HepG2 (cell line): ENCODE results near the gene RCOR1. TPM values are rescaled to one million over a fixed set of nuclear protein-coding genes. Genes with fewer than 3 reads are reported as not detected.

Experiments
- CAMTA2 ChIP-seq: sonication (generic); formaldehyde crosslinking; IDR thresholded peaks from 2 replicates; pipeline ENCODE4 v1.4.0; 2020; ENCODE audit warnings: mild to moderate bottlenecking, missing genetic modification reagents, borderline replicate concordance
- HNF4G ChIP-seq, 2 experiments: sonication (generic) in 1 of 2; formaldehyde crosslinking in 1 of 2; IDR thresholded peaks; 2 replicates each; pipeline versions ENCODE4 v1.4.0 to v1.6.1; 2011 to 2020; ENCODE audit warnings: borderline replicate concordance in 2 of 2, low read depth in 2 of 2, mild to moderate bottlenecking in 2 of 2, low read length in 1 of 2, missing genetic modification reagents in 1 of 2, moderate library complexity in 1 of 2
- NCOA5 ChIP-seq: sonication (generic); formaldehyde crosslinking; IDR thresholded peaks from 2 replicates; pipeline ENCODE4 v1.4.0; 2020; ENCODE audit warnings: missing genetic modification reagents
- ZFP82 ChIP-seq: sonication (generic); formaldehyde crosslinking; IDR thresholded peaks from 2 replicates; pipeline ENCODE4 v1.5.1; 2020; ENCODE audit warnings: mild to moderate bottlenecking, missing genetic modification reagents, borderline replicate concordance
- ZNF670 ChIP-seq: sonication (generic); formaldehyde crosslinking; IDR thresholded peaks from 2 replicates; pipeline ENCODE4 v1.8.0; 2022; ENCODE audit warnings: mild to moderate bottlenecking, missing genetic modification reagents, borderline replicate concordance
- ZNF761 ChIP-seq: sonication (generic); formaldehyde crosslinking; conservative IDR thresholded peaks from 2 replicates; pipeline ENCODE4 v1.4.0; 2020; ENCODE audit warnings: mild to moderate bottlenecking, missing genetic modification reagents
- polyA plus RNA-seq, 8 experiments: library from polyadenylated mRNA; depleted of rRNA in 3 of 8; stranded (reverse) in 7 of 8; unstranded in 1 of 8; fragments of >200 nt; fragmentation: Illumina TruSeq in 4 of 8; extraction: Trizol in 4 of 8; gene quantifications; 2 replicates each; pipeline versions ENCODE4 v1.2.1 to v1.2.3, GENCODE V29; 2011 to 2016; ENCODE audit warnings: low read depth in 4 of 8, missing spikeins in 1 of 8, mixed read lengths in 1 of 8; ENCODE audit not compliant: insufficient read depth in 1 of 8
- total RNA-seq, 5 experiments: library from RNA; depleted of rRNA; stranded (reverse); fragments of >200 nt; fragmentation: Illumina TruSeq; extraction: Trizol; gene quantifications; 2 replicates each; pipeline ENCODE4 v1.2.3, GENCODE V29; 2016; ENCODE audit warnings: low read depth in 1 of 5
- TF ChIP-seq, protein P1 (sequence below): sonication (generic); formaldehyde crosslinking; IDR thresholded peaks from 2 replicates; pipeline ENCODE4 v1.4.0; 2020; ENCODE audit warnings: mild to moderate bottlenecking, missing genetic modification reagents
- TF ChIP-seq, protein P2 (sequence below): fragments of 450-650 bp; IDR thresholded peaks from 2 replicates; pipeline ENCODE4 v1.6.1; 2017; ENCODE audit warnings: mild to moderate bottlenecking
- TF ChIP-seq, protein P3 (sequence below): IDR thresholded peaks from 2 replicates; pipeline ENCODE4 v1.4.0; 2020; ENCODE audit warnings: mild to moderate bottlenecking, missing genetic modification reagents

Gene RCOR1
- total and polyA plus RNA-seq, 2 of the 13 experiments (the other 11 are each of a cell fraction or from before 2014, with no cell fraction given), result 10.2 to 11.1 TPM

DNA sequence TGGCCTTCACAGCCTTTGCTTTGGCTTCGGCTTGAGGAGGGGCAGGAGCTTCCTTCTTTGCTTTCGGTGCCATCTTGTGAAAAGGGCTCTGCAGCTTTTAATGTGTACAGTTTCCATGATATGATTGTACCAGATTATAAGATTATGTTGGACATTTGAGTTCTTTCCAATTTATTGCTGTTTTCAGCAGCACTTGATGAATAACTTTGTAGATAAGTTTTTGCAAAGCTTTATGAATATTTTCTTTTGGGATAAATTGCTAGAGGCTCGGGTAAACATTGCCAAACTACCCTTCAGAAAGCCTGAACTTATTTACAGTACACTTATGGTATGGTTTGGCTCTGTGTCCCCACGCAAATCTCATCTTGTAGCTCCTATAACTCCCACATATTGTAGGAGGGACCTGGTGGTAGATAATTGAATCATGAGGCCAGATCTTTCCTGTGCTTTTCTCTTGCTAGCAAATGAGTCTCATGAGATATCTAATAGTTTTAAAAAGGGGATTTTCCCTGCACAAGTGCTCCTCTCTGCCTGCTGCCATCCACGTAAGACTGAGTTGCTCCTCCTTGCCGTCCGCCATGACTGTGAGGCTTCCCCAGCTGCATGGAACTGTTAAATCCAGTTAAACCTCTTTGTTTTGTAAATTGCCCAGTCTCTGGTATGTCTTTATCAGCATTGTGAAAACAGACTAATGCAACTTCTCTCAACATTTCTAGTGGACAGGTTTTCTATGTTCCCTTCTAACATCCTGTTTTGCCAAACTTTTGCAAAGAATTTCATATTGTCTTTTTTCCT lies 70.4 kb downstream of the RCOR1 start (continued):
- TF ChIP-seq ZNF670 (CRISPR knock-in tag) (no peak), ZNF761 (no peak), ZFP82 (CRISPR knock-in tag) (no peak), CAMTA2 (no peak), HNF4G (IDR thresholded peaks at IDR 0.05; ENCODE audit: borderline replicate concordance, low read depth, low read length) (no peak), HNF4G (CRISPR knock-in tag; IDR thresholded peaks at IDR 0.05; ENCODE audit: borderline replicate concordance, low read depth) (no peak), NCOA5 (CRISPR knock-in tag) (no peak)
- TF ChIP-seq, protein P1, sequence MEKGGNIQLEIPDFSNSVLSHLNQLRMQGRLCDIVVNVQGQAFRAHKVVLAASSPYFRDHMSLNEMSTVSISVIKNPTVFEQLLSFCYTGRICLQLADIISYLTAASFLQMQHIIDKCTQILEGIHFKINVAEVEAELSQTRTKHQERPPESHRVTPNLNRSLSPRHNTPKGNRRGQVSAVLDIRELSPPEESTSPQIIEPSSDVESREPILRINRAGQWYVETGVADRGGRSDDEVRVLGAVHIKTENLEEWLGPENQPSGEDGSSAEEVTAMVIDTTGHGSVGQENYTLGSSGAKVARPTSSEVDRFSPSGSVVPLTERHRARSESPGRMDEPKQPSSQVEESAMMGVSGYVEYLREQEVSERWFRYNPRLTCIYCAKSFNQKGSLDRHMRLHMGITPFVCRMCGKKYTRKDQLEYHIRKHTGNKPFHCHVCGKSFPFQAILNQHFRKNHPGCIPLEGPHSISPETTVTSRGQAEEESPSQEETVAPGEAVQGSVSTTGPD (CRISPR knock-in tag), result no peak
- TF ChIP-seq, protein P2, sequence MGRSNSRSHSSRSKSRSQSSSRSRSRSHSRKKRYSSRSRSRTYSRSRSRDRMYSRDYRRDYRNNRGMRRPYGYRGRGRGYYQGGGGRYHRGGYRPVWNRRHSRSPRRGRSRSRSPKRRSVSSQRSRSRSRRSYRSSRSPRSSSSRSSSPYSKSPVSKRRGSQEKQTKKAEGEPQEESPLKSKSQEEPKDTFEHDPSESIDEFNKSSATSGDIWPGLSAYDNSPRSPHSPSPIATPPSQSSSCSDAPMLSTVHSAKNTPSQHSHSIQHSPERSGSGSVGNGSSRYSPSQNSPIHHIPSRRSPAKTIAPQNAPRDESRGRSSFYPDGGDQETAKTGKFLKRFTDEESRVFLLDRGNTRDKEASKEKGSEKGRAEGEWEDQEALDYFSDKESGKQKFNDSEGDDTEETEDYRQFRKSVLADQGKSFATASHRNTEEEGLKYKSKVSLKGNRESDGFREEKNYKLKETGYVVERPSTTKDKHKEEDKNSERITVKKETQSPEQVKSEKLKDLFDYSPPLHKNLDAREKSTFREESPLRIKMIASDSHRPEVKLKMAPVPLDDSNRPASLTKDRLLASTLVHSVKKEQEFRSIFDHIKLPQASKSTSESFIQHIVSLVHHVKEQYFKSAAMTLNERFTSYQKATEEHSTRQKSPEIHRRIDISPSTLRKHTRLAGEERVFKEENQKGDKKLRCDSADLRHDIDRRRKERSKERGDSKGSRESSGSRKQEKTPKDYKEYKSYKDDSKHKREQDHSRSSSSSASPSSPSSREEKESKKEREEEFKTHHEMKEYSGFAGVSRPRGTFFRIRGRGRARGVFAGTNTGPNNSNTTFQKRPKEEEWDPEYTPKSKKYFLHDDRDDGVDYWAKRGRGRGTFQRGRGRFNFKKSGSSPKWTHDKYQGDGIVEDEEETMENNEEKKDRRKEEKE, result no peak
- TF ChIP-seq, protein P3, sequence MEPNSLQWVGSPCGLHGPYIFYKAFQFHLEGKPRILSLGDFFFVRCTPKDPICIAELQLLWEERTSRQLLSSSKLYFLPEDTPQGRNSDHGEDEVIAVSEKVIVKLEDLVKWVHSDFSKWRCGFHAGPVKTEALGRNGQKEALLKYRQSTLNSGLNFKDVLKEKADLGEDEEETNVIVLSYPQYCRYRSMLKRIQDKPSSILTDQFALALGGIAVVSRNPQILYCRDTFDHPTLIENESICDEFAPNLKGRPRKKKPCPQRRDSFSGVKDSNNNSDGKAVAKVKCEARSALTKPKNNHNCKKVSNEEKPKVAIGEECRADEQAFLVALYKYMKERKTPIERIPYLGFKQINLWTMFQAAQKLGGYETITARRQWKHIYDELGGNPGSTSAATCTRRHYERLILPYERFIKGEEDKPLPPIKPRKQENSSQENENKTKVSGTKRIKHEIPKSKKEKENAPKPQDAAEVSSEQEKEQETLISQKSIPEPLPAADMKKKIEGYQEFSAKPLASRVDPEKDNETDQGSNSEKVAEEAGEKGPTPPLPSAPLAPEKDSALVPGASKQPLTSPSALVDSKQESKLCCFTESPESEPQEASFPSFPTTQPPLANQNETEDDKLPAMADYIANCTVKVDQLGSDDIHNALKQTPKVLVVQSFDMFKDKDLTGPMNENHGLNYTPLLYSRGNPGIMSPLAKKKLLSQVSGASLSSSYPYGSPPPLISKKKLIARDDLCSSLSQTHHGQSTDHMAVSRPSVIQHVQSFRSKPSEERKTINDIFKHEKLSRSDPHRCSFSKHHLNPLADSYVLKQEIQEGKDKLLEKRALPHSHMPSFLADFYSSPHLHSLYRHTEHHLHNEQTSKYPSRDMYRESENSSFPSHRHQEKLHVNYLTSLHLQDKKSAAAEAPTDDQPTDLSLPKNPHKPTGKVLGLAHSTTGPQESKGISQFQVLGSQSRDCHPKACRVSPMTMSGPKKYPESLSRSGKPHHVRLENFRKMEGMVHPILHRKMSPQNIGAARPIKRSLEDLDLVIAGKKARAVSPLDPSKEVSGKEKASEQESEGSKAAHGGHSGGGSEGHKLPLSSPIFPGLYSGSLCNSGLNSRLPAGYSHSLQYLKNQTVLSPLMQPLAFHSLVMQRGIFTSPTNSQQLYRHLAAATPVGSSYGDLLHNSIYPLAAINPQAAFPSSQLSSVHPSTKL (CRISPR knock-in tag), result no peak
